Ureter (tissue), 1 donor: ENCODE measurements around the gene TNFSF15. TPM values are rescaled to one million over a fixed set of nuclear protein-coding genes. Genes with fewer than 3 reads are reported as not detected.
A peak's percentile ranks its signal among the peaks of the same experiment; 100 is the strongest.

ENCODE experiments used
- DNase-seq: peaks from one replicate; pipeline ENCODE4 v3.0.0-alpha.2; 2020; ENCODE audit warnings: low spot score
- total RNA-seq: library from RNA; stranded (reverse); gene quantifications from one replicate; pipeline ENCODE4 v1.2.4, GENCODE V29; 2023
- donor health status: DM: yes; HTN: yes; CAD: no.

The TNFSF15 gene
- 16.2 TPM for total RNA-seq

- peak; percentile 59 for DNase-seq
These were observed at the start of gene TNFSF15 for GRCh38 chr9:114805670-114806525. TSS of gene TNFSF15 (minus strand) at chr9:114806039. CDS start at chr9:114806012, 27 bp downstream.

GRCh38 chr9:114855488-114855887 lies 49.6 kb upstream of the TNFSF15 start:
- DNase-seq: no peak

GRCh38 chr9:114854736-114855355 lies 49.0 kb upstream of the TNFSF15 start:
- no peak for DNase-seq

- DNase-seq: no peak
These were observed 47.4 kb upstream of the TNFSF15 start for GRCh38 chr9:114853071-114853855.

GRCh38 chr9:114852050-114852594 lies 46.3 kb upstream of the TNFSF15 start:
- no peak for DNase-seq

- no peak for DNase-seq
These were observed 45.5 kb upstream of the TNFSF15 start for GRCh38 chr9:114851306-114851705.

GRCh38 chr9:114850871-114851270 lies 45.0 kb upstream of the TNFSF15 start:
- DNase-seq: no peak

- DNase-seq: no peak
These were observed 43.6 kb upstream of the TNFSF15 start for GRCh38 chr9:114849450-114849849.

GRCh38 chr9:114847492-114848417 lies 41.9 kb upstream of the TNFSF15 start:
- no peak for DNase-seq

- DNase-seq: no peak
These were observed 39.5 kb upstream of the TNFSF15 start for GRCh38 chr9:114845373-114845772.

GRCh38 chr9:114844766-114845165 lies 38.9 kb upstream of the TNFSF15 start:
- DNase-seq: no peak

GRCh38 chr9:114837923-114838322 lies 32.1 kb upstream of the TNFSF15 start:
- DNase-seq: no peak

- no peak for DNase-seq
These were observed 30.9 kb upstream of the TNFSF15 start for GRCh38 chr9:114836769-114837168.

GRCh38 chr9:114834386-114834785 lies 28.5 kb upstream of the TNFSF15 start:
- DNase-seq: no peak

- DNase-seq: no peak
These were observed 24.7 kb upstream of the TNFSF15 start for GRCh38 chr9:114830546-114830945.

- DNase-seq: no peak
These were observed 24.0 kb upstream of the TNFSF15 start for GRCh38 chr9:114829574-114830440.

GRCh38 chr9:114828303-114828650 lies 22.4 kb upstream of the TNFSF15 start:
- DNase-seq: no peak

- no peak for DNase-seq
These were observed 21.9 kb upstream of the TNFSF15 start for GRCh38 chr9:114827641-114828302.

GRCh38 chr9:114826431-114826830 lies 20.6 kb upstream of the TNFSF15 start:
- no peak for DNase-seq
